AG10803 (cell line): ENCODE measurements around the gene POLR2L.

Source experiments
- DNase-seq: peaks from one replicate; pipeline ENCODE4 v3.0.0; 2010; ENCODE audit warnings: low read depth
- H3K4me3 ChIP-seq: 2 replicates; pipeline ENCODE4 v1.5.1; 2011; ENCODE audit warnings: mild to moderate bottlenecking, low read length, control low read depth
- CTCF ChIP-seq: conservative IDR thresholded peaks from 2 replicates; pipeline ENCODE4 v1.5.1; 2011; ENCODE audit warnings: mild to moderate bottlenecking, low read length, control low read depth, inconsistent platforms

The POLR2L gene

DNA sequence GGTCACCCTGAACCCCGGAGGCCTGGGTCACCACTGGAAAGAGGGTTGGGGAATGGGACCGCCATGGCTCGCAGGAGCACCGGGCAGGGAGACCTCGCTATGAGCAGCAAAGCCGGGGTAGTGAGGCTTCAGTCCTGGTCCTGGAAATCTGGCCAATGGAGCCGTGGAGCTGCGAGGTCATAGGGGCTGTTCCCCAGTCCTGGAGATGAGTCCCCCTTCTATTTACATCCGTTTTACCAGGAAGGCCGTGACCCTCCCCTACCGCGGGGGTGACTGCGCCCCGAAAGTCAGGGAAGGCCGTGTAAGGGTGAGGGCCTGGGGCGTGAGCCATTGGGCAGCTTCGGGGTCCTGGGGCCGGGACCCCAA, 37.7 kb downstream of the POLR2L start:
- TF ChIP-seq CTCF = no peak
- DNase-seq = no peak
- peak overlapping the region; percentile 65 for H3K4me3 ChIP-seq

DNA sequence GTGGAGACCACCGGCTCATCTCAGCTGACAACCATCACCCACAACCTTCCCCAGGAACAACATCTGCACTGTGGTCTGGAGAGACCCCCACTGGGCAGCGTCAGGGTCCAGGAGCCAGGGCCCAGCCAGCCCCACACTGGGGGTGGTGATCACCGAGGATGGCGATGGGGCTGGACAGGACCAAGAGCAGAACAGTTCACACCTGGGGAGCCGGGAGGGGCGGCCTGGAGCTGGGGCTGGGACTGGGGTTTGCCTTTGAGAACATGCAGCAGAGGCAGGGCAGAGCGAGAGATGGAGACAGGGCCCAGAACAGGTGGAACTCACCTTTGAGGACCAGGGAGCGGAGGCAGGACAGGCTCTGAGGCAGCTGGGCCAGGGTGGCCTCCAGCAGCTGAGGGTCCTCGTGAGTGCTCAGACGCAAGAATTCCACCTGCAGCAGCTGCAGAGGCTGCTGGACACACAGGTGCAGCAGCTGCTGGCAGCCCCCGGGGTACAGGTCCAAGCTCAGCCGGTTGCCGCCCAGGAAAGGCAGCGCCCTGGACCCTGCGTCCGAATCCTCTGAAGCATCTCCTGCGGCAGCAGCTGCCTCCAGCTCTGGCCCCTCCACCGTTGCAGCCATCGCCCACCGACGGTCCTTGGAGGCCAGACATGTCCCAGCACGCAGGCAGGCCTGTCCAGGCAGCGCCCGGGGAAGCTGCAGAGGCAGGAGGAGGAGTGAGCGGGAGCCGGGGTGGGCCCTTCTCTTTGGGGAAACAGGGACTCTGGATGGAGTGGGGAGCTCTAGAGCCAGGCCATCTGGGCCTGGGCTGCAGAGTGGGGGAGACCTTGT, 38.3 kb downstream of the POLR2L start:
- TF ChIP-seq CTCF = no peak
- no peak for DNase-seq
- peak overlapping the region; percentile 65 for H3K4me3 ChIP-seq

DNA sequence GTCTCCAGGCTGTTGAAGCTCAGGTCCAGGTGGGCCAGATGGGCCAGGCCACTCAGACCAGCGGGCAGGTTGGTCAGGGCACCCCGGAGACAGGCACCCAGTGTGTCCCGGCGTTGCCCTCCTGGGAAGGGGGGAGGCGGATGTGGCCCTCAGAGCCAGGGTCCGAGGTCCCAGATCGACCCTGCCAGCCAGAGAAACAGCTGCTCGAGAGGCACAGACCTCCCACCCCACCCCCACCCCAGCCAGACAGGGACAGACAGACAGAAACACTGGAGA, 38.9 kb downstream of the POLR2L start:
- no peak for TF ChIP-seq CTCF
- peak overlapping the region; percentile 65 for H3K4me3 ChIP-seq
- no peak for DNase-seq

- H3K4me3 ChIP-seq = peak overlapping the region; percentile 65; the same call in 1 of the 2 replicates
- no peak for DNase-seq
- no peak for TF ChIP-seq CTCF
Measured at GRCh38 chr11:802693-803466, 39.4 kb downstream of the POLR2L start.

DNA sequence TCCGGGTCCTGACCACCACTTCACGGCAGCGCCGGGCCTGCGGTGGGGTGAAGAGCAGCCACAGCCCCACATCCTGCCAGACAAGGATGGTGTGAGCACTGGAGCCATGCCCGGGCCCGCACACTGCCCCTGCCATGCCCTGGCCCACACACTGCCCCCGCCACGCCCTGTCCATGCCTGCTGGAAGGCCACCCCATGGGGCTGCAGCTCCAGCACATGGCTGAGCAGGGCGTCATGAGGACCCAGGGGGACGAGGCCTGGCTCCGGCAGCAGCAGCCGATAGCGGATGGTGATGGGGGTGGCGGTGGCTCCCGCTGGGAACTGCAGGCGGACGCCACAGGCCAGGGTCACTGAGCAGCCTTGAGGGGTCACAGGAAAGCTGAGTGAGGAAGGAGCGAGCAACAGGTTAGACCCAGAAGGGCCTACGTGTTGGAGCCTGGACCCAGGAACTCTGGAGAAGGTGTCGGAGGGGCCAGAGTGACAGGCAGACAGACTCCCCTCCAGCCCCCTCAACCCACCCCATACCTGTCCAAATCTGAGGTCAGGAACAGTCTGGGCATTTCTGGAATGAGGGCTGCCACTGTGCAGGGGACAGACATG, 40.2 kb downstream of the POLR2L start:
- no peak for DNase-seq
- H3K4me3 ChIP-seq = no peak overlapping the region
- TF ChIP-seq CTCF = no peak

DNA sequence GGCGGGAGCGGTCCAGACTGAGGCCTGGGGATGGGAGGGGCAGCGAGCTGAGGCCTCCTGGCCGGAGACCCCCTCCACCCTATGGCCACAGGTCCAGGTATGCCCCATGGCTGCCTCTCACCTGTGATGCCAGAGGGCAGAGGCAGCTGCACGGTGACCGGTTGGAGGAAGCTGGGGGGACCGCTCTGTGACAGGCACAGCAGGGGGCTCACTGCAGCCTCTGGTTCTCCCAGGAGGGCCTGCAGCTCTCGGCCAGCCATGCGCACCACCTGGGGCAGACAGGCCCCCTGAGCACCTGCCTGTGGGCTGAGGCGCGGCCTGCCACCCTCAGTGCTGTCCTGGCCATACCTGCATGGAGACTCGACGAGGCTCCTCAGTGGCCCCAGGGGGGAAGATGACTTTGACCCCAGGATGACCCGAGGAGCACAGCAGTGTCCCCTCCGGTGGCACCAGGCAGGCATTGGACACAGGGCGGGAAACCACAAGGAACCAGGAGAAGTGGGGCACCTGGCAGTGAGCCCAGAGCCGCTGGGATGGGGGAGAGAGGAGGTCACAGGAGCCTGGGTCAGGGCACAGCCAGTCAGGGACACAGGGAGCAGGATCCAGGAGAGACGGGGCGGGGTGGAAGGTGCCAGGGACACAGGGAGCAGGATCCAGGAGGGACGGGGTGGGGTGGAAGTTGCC, 41.1 kb downstream of the POLR2L start:
- no peak for DNase-seq
- TF ChIP-seq CTCF = no peak
- H3K4me3 ChIP-seq = no peak overlapping the region
